IPS-NIHi7 (cell line): ENCODE results near the gene CST4.
"Not testable (repeated sequence)": the region's sequence is repeated elsewhere in the genome, so short reads cannot be mapped to it uniquely, and the experiment has no call there.

Experiments used
- DNase-seq: peaks from one replicate; pipeline ENCODE4 v3.0.0; 2012; ENCODE audit warnings: mixed read lengths; ENCODE audit errors: extremely low spot score

The CST4 gene, protein sequence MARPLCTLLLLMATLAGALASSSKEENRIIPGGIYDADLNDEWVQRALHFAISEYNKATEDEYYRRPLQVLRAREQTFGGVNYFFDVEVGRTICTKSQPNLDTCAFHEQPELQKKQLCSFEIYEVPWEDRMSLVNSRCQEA

DNA sequence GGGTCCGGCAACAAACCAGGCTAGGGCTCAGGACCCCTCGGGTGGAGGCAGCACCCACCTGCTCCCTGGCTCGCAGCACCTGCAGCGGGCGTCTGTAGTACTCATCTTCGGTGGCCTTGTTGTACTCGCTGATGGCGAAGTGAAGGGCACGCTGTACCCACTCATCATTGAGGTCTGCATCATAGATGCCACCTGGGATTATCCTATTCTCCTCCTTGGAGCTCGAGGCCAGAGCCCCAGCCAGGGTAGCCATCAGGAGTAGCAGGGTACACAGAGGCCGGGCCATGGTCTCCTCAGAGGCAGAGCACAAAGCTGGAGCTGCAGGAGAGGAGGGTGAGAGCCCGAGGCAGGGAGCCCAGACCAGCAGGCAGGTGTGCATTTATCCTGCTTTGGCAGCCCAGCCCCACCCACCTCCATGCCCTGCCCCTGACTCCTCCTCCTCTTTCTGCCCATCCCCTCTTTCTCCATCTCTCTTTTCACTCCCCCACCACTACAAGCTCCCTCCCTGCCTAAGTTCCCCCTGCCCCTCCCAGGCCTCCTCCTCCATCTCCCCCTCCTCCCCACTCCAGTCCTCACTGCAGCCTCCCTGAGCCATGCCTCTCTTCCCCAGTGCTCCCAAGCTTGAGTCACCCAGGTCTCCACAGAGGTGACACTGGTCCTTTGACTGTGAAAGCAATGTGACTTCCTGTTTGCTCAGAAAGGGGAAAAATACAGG, at the start of gene CST4:
CST4 (minus strand) TSS at position 355 of the 715 bp plus-strand sequence; CDS start at position 286, 69 bp downstream.
- not testable (repeated sequence) for DNase-seq

DNA sequence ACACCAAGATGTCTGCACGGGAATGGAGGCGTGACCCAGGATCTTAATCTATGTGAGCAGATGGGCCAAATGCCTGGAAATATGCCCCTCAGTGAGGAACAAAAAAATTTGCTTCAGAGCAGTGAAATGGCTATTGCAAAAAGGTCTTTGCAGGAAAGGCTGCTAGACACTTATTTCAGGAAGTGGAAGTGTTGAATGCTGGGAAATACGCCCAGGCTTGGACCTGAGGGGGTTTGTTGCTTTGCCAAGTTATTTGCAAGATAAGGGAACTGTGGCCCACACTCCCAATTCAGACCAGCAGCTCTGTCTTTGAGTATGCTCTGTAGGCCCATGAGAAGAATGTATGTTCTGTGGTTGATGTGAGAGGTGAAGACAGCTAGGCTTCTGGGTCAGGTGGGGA, 46.6 kb upstream of the CST4 start:
- DNase-seq: not testable (repeated sequence)

DNA sequence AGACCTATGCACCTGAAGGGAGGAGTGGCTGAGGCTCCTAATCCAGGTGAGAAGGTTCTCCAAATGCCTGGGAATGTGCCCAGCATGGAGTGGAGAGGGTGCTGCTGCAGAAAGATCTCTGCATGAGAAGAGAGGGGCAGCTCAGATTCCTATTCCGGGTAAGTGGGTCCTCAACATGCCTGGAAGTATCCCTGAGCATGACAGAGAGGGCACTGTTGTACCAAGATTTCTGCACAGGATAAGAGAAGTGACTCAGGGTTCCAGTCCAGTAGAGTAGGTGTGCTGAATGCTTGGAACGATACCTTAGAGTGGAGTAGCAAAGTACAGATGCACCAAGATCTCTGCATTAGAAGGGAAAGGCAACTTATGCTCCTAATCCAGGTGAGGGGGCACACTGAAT, 46.1 kb upstream of the CST4 start:
- not testable (repeated sequence) for DNase-seq

DNA sequence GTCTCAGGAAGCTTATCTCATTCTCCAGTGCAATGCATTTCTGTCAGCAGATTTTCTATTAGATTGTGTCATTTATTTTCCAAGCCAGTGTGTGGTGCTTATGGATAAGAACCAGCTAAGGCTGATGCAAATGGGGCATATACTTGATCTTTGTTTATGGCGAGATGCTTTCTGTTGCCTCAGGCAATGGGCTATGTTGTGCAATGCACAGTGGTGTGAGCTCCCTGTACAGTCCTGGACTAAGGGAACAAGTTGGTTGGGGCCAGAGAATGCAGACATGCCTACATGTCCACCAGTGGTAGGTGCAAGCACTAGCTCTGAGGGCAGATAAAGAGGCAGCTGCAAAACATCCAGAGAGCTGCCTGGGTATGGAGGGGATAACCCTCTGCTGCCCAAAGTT, 45.6 kb upstream of the CST4 start:
- DNase-seq: not testable (repeated sequence)

DNA sequence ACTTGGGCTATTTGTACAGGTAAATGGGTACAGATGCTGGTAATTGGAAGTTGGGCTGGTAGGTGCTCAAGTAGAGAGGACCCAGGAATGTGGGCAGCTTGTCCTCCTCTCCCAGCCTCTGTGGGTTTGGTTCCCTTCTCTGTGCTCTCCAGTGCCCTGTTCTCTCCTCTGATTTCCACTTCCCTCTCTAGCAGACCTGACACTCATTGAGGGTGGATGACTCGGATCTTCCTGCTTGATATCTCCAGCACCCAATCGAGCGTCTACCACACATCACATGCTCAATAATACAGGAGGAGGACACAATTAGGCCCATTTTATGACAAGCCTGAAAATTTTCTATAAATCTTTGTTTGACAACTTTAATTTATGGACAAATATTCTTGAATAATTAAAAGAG, 38.2 kb upstream of the CST4 start:
- DNase-seq: no peak

DNA sequence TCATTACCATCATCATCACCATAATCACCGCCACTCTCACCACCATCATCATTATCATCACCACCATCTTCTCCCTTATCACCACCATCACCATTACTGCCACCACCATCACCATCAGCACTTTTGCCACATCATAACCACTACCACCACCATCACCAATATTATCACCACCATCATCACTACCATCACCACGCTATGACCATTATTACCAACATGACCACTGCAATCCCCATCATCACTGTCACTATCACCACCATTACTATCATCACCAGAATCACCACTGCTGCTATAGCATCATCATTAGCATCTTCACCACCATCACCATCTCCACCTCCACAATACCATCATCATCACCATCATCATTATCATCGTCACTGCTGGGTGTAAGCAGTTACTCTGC, 36.3 kb upstream of the CST4 start:
- DNase-seq: no peak

DNA sequence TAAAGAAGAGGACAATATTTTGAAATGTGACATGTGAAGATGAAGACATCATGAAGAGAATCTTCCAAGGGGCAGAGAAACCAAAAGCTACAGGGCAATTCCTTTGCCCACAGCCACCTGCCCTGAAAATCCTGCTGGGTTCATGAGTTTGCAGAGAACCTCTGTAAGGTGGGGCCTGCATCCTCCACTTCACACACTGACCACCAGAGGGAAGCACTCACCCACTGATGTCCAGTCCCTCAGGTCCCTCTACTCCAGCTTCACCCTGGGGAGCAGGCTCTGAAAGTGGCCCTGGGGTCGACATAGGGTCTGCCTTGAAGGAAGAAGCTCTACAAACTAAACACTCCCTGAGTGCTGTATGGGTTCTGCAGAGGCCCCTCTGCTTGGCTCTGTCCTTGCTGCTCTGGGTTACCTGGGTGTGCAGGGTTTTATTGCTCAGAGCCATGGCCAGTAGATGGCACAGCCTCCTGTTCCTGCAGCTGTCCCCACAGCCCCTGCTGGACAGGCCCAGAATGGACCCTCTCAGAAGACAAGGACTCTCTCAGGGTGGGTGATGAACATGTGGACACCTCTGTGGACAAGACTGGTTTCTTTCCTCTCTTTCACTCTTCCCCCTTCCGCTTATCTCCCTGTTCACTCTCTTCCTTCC, 34.9 kb upstream of the CST4 start:
- peak; percentile 22 for DNase-seq

DNA sequence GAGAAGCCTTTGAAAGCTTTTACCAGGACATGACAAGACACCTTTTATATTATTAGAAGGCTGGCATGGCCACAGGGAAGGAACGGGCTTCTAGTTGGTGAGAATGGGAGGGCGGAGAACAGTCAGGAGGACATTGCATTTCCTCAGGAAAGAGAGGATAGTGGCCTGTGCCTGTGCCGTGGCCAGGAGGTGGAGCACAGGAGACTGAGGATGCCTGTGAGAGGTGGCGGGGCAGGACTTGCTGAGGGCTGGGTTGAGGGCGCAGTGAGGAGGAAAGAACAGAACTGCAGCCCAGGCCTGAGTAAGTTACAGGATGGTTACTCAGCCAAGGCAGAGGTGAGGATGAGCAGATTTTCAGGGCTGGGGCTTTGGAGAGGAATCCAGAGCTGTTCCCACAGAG, 34.0 kb upstream of the CST4 start:
- peak; percentile 45 for DNase-seq

DNA sequence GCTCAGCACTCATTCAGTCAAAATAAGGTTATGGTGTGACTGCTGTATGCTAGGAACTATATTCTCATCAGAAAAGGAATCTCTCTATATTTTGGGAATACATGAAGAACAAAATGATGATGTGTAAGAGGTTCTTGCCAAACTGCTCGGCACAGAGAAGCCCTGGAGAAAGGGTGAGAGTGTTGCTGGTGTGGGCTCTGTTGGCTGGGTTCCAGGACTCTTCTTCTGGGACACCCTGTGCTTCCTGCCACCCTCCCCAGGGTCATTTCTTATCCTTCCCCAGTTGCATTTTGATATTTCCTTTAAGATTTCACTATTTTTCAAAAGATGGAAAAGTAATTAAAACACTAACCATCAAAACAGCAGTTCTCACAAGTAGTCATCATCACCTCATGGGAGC, 33.1 kb upstream of the CST4 start:
- no peak for DNase-seq

DNA sequence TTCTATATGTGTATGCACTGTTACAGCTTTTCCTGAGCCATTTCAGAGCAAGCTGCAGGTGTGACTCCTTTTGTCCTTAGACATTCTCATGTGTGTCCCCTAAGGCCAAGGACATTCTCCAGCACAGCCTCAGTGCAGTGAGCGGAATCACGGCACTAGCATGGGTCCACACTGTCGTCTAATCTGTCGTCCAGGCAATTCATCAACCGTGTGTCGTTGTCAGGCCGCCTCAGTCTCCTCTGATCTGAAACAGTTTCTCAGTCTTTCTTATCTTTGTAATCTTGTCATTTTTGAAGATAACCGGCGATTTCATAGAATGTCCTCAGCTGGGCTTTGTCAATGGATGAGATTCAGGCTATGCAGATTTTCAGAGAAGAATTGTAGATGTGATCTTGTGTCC, 30.5 kb upstream of the CST4 start:
- not testable (repeated sequence) for DNase-seq

DNA sequence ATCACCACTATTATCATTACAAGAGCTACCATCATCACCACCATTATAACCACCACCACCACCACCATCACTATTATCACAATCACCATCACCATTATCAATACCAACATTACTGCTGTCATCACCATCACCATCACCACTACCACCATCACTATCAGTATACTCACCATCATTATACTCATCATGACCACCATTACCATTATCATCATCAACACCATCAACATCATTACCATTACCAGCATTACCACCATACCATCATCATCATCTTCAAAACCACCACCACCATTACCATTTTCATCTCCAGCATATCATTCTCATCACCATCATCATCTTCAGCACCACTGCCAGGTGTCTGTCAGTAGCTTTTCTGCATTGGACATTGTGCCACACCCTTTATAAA, 22.9 kb upstream of the CST4 start:
- DNase-seq: not testable (repeated sequence)

DNA sequence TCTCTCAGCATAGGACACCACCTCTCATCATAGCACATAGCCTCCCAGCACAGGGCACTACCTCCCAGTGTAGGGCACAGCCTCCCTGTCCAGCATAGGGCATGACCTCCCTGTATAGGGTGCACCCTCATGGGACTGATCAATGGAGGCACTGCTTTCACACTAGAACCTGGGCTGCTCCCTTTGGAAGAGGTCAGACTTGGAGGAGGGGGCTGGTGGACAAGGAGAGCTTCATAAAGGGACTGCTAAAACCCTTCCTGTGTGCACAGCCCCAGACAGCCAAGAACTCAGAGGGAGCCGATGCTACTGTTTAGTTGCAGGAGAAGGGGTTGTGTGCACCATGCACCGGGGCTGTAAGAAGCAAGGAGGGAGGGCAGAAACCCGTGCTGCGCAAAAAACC, 21.9 kb upstream of the CST4 start:
- no peak for DNase-seq

DNA sequence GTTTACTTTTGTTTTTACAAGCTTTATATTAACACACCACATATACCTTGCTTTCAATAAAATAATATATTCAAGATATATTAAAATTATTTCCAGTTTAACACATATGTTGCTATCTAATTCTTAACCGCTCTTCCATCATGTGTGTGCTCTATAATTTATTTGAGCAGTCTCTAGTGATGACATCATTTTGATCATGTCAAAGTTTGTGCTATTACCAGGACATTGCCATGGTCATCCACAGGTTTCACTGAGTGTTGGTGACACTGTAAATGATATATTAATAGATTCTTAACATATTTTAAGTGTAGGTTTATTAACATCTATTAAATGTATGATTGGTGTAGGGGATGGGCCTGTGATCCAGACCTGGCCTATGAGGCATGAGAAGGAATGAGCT, 17.1 kb upstream of the CST4 start:
- DNase-seq: no peak

DNA sequence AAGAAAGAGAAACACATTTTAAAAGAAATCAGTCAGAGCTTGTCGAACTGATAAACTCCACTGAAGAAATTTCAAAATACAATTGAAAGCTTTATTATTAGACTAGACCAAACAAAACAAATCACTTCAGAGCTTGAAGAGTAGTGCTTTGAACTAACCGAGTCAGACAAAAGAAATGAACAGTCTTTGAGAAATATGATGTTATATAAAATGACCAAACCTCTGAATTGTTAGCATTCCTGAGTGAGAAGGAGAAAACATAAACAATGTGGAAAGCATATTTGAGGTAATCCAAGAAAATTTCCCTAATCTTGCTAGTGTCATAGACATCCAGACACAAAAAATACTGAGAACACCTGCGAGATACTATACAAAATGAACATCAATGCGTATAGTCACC, 13.2 kb upstream of the CST4 start:
- DNase-seq: no peak

DNA sequence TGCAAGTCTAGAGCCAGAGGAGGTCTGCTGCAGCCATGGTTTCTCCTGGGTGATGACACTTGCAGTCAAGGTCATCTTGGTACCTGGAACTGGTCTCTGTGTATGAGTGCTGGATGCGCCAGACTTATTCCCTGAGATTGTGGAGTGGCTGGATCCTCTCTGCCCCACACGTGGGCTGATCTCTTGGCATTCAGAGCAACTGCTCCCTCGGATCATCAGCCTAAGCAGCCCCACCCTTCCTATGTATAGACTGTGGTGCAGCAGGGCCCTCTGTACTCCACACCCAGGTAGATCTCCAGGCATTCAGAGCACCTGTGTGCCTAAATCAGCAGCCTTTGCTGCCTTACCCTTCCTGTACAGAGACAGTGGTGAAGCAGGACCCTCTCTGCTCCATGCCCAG, 12.1 kb upstream of the CST4 start:
- DNase-seq: no peak

DNA sequence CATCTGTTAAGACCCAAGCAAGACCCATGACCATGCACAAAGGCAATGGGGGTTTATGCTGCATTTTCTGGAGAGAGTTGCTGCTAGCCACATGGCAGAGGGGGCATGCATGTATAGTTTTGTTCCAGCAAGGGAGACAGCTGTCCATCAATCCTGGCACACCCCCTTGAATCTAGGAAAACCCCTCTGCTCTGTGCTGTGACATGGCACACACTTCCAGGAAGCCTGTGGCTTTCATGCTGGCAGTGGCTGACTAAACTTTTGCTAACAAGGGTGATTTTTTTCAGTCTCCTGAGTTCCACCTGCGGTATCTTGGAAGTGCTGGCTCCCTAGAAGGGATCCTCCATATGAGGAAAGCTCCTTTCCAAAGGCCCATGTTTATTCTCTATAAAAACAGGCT, 9.1 kb upstream of the CST4 start:
- DNase-seq: no peak

DNA sequence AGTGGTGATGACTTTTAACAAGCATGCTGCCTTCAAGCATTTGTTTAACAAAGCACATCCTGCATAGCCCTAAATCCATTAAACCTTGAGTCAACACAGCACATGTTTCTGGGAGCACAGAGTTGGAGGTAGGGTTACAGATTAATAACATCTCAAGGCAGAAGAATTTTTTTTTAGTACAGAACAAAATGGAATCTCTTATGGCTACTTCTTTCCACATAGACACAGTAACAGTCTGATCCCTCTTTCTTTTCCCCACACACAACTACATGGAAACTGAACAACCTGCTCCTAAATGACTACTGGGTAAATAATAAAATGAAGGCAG, 6.2 kb upstream of the CST4 start:
- DNase-seq: not testable (repeated sequence)

DNA sequence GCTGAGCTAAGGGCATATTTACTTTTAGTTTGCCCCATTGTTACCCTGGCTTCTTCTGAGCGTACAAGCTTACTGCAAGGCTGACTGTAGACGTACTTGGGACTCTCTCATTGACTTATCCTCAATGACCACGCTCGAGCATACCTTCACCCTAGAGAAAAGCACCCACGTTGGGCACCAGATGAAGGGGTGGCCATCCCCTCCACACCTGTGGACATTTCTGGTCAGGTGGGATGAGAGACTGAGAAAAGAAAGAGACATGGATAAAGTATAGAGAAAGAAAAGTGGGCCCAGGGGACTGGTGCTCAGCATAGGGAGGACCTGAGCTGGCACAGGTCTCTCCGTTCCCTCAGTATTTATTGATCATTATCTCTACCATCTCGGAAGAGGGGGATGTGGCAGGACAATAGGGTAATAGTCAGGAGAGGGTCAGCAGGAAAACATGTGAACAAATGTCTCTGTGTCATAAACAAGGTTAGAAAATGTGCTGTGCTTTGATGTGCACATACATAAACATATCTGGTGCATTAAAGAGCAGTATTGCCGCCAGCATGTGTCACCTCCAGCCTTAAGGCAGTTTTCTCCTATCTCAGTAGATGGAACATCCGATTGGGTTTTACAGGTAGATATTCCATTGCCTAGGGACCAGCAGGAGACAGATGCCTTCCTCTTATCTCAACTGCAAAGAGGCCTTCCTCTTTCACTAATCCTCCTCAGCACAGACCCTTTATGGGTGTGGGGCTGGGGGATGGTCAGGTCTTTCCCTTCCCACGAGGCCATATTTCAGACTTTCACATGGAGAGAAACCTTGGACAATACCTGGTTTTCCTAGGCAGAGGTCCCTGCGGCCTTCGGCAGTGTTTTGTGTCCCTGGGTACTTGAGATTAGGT, 5.6 kb upstream of the CST4 start:
- DNase-seq: not testable (repeated sequence)

DNA sequence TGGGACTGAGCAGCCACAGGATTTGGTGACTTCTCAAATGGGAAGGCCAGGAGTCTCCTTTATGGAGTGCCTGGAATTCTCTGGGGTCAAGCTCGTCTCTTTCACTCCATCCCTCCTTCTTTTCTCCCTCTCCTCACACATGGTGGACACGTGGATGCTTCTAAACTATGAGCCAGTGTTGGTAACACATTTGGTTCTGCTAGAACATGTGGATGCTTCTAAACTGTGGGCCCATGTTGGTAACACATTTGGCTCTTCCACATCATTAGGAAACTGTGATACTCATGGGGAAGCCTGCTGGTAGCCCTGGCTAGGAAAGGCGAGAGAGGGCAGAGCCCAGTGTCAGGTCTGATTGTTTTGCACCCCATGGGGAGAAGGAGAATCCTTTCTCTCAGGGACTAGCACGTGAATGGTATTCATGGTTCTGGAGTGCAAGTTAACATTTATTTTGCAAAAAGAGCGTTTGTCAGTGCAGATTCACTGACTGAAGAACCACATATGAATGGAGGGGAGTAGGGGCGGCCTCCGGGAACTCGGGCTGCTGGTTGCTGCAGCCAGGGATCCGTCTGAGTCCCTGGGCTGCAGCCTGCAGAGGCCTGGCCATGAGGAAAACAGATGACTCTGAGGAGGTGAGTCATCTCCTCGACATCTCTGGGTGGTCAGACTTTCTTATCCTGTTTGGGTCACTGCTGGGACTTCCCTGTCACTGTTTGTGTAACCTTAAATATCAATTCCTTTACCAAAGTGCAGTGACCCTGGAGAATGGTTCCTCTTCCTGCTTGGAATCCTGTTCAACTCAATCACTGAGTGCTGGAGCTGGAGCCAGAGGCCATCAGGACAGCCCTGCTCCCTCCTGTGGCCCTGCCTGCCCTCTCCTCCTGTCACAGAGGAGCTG, 4.1 kb upstream of the CST4 start:
- peak; percentile 19 for DNase-seq

DNA sequence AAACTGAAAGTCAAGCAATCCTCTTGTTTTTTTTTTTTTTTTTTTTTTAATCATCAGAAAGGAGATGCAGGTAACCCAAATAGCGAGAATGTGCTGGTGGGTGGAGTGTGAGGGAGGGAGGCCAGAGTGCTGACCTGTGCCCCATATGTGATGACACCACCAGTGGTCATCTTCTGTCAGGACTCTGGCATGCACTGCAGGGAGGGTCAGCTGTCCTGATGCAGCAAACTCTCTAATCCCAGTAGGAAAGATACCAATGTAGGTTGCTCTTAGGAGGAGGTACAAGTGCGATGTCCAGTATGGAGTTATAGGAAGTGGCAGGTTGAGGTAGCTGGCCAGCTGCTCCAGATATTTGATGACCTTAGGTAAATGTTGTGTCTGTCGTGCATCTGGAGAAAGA, 2.8 kb upstream of the CST4 start:
- no peak for DNase-seq

DNA sequence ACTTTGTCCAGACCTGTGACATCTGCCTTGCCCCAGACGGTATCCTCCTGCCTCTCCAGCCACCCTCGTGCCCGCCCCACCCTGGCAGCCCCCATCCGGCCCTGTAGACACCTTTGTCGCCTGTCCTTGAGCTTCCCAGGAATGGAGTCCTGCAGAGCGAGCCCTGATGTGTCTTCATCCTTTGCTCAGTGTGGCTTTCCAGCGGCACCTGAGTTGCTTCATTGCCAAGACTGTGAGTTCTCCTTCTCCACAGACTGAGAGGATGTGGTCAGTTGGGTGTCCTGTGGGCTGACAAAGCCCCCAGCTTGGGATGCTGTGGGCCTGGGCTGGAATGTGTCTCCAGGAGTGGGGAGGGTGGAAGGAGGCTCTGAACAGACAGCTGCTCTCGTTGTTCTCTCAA, 1.7 kb upstream of the CST4 start:
- no peak for DNase-seq

DNA sequence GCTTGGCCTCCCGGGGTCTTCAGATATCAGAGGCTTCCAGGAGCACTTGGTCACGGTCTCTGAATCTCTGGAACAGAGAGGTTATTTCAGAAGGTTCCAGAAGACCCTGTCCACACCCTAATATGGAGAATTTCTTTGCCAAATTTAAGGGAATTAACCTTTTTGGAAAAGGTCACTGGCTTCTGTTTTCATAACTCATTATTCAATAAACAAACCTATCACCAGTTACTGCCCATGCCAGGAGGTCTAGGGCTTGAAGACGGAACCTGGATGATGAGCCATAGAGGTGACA, 507 bp upstream of the CST4 start:
- no peak for DNase-seq
